GM18870 (cell line): ENCODE data around the gene NTRK2.

ENCODE experiments used
- ATAC-seq: cut with Tn5 transposase; IDR thresholded peaks from one replicate; pipeline ENCODE4 v1.9.1; 2021; ENCODE audit warnings: moderate library complexity; ENCODE audit not compliant: unreplicated experiment

The NTRK2 gene

DNA sequence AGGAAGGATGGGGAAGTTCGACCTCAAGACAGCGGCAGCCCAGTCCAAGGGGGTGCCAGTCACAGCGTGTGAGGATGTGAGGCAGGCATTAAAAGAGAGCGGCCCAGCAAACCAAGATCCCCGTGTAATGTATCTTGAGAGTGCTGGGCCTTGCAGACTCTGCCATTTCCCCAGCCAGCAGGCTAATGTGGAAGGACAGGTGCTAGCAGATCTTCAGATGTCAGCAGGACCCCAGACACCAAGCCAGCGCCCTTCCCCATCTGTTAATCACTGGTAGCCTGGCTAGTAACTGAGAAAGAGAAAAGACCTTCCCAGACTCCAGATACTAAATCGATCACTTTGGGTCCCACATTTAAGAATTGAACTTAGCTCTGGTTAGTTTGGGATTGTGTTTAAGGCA is 62.2 kb downstream of the NTRK2 start:
- ATAC-seq = no peak

DNA sequence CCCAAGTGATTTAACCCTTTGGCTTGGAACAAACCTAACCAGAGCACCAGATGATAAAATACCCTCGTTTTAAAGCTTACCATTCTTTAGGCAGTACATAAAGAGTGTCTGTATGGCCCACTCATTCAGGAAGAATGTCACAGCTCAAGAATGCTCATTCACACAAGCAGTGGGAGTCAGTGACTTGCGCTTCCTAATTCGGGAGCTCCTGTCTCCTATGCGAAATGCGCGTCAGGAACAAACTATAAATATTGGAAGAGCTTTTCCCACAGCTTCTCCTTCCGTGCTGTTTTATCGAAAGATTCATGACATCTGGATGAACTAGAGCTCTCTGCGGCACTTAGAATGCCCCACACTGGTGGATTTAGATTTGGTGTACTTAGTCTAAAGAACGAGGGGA is 66.6 kb downstream of the NTRK2 start:
- ATAC-seq = no peak

DNA sequence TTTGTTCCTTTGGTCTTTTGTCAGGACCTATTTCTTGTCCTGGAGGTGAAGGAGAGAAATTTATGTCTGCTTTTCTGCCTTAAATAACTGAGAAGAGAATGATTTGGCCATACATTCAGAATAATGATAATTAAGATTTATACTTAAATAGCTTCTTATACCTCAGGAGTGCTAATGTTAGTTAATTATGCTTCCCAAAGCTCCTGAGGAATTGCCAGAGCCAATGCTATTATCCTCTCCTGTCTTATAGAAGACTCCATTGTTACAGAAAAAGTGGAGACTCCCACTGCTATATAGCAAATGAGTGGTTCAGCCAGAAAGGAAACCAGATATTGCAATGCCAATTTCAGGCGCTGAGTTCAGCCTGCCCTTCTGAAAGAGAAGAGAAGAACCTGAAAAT is 67.0 kb downstream of the NTRK2 start:
- ATAC-seq = no peak

DNA sequence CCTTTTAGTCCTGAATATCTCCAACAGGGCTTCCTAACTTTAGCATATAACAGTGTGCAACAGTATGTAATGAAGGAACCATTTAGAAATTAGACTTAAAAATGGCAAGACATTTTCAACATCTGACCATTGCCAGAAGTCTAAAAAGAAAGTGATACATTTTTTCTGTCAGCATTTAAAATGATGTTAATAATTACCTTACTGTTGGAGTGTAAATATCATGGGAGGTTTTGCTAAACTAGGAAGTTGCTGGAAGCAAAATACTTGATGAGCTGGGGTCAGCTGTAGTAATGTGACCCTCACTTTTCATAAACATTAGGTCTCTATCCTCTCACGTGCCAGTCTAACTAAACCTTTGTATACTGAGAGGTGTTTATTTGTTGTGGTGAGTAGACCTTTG is 68.8 kb downstream of the NTRK2 start:
- ATAC-seq = no peak

DNA sequence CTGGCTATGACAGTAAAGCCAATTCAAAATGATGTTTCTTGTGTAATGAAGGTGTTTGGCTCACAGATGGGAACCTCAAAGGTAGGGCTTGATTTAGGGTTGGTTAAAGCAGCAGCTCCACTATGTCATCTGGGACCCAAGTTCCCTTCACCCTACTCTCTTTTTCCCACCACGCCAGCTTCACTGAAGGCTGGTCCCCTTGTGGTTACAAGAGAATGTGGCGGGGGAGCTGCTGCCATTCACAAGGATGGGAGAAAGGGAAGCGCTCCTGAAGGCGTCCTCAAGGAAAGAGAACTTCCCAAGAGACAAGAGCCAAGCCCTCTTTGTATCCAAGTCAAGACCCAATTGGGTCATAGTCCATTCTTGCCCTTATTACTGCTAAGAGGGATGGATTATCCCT is 72.7 kb downstream of the NTRK2 start:
- ATAC-seq = no peak

DNA sequence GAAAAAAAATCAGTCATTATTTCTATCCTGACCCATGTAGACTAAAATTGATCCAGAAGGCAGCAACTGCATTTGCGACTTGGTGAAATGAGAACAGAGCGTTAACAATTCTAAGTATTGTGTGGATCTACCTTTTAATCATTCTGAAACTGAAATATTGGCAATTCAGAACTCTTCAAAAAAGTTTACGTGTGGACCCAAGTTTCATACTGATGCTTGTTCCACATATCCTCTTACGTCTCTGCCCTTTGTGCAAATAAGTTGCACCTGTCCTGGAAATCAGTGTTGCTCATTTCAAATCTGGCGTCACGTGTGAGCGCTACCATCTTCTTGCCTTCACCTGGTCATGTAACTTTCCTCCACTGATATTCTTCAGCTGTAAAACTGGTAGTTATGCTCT is 74.7 kb downstream of the NTRK2 start:
- peak; percentile 65 for ATAC-seq

DNA sequence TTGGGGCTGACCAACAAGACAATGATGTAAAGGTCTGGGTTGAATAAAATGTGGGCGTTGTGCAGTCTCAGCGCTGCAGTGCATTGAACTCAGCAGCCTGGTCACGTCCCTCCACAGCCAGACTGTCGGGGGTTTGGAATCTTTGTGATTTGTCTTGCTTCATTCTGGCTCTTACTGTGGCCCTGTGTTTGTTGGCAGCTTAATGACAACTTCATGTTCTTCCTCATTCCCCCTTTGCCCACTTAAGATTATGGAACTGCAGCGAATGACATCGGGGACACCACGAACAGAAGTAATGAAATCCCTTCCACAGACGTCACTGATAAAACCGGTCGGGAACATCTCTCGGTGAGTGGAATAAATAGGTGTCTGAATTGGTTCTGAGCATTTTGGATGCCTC is 75.2 kb downstream of the NTRK2 start:
- ATAC-seq = no peak

DNA sequence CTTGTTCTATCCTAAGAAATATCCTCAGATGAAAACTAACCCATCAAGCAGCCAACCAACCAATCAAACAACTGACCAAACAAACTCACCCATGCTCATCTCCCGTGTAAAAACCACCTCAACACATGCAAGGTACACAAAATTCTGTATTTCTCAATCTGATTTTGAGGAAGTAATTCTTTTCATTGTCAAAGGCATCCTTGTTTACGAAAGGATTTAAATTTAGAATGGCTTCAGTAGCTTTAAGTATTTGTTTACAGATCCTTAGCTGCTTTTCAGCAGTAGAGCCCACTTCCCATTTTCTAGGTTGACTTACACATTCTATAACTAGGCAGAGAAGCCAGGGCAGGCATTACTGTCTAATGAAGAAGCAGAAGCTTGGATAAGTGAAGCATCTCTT is 78.6 kb downstream of the NTRK2 start:
- ATAC-seq = peak; percentile 57

DNA sequence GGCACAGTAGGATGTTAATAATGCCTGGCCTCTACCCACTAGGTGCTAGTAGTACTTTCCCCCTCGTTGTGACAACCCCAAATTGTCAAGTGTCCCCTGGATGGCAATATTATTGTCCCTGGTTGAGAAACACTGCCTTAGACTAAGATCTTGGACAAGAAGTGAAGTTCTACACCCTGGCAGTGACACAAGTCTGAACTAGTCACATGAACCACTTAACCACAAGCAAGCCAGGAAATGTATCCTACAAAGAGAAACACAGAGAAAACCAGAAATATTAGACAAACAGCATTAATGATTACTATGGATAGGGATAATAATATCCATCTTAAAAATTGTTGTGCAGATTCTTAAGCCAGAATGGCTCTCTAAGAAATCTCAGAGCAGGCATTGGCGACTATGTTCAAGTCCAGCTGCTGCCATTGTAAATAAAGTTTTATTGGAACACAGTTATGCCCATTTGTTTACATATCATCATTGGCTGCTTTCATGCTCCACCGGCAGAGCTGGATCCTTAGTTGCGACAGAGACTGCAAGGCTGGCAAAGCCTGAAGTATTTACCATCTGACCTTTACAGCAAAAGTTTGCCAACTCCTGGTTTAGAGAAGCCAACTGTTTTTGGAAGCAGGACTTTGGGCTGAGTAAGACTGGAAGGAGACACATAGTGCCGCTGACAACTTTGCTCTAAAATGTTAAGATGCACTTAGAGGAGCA is 80.8 kb downstream of the NTRK2 start:
- ATAC-seq = no peak

DNA sequence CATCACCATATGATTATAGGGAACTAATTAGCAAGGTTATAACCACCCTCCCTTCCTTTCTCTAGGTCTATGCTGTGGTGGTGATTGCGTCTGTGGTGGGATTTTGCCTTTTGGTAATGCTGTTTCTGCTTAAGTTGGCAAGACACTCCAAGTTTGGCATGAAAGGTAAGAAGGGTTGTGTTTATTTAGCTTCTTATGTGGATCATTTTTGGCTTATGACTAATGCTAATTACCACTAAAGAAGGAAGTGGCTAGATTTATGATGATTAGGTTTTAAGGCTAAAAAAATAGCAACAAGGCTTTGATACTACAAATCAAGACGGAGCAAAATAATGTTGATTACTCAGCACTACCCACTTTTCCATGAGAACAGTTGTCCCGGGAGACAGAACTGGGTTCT is 82.4 kb downstream of the NTRK2 start:
- ATAC-seq = no peak

DNA sequence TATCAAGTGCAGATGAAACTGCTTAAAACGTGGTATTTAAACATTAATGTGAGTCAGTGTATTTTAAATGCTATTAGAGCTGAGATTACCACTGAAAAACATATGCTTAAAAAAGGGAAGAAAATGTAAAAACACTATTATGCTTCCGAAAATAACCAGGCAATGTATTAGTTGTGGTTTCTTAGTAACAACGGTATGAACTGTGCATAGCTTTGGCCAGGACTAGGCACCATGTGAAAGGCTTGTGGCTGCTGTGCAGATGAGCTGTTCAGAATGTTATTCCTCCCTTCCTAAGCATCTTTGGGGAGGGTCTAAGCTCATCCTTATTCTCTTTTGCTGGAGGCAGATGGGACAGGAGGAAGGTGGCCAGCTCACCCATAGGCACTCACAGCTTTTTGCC is 84.9 kb downstream of the NTRK2 start:
- no peak for ATAC-seq

DNA sequence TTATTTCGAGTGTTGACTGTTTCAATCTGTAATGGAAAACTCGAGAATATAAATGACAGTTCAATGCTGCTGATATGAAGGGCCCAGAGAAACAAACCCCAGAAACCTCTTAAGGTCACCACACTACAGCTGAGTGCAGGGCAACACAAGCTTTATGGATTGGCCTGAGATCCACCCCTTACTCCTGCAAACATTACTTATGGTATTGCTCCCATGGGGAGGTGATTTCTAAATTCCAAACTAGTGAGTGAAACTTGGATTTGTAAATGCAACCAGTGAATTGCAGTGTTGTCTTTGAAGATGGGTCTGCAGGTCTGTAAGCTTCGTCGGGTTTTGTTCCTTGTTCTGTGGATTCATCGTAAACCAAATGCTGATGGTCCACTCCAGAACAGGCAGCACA is 85.4 kb downstream of the NTRK2 start:
- ATAC-seq = no peak

DNA sequence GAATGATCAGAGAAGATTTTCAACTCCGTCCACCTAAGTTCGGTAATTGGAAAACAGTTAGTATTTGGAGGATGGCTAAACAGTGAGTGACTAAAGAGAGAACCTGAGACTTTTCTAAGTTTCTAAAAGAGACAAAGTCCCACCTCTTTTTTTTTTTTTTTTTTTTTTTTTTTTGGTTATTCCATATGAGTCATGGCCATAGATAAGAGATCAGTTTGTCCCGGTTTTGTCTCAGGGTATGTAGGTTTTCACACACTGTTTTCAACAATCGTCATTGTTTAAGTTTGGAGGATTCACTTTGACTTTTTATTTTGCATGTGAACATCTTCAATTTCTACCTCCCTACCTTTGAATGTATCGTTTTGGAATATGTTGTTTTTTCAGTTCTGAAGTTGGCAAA is 85.9 kb downstream of the NTRK2 start:
- no peak for ATAC-seq

DNA sequence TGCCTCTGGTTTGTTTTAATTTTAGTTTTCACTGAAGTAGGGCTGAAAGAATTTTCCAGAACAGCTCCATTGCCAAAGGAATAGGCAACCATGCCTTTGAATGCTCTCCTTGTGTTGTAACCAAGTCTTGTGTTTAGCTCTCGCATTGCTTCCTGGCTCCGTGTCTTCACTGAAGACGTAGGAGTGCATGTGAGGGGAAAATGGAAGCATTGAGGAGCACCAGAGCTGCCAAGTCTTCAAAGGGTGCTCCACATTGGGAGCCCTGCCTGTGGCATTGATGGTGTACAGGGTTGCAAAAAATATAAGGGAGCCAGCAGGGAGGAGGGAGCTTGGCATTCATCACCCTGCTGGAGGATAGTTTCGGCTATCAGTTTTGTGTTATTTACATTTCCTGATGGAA is 86.6 kb downstream of the NTRK2 start:
- ATAC-seq = no peak

DNA sequence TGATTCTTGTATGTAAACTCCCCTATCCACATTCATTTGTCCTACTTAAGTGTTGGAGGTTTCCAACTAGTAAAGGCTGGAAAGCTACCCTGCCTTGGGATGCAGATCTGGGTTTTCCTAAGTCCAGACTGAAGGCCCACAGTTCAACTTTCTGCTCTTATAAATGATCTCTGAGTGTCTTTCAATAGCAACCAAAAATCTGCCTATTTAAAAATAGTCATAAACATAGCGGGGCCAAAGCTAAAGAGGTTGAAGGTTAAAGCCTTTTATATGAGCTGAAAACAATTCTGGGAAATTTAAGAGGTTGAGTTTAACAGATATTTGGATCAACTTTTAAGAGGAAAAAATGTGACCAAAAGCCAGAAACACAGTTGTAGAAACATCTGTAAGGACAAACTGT is 87.2 kb downstream of the NTRK2 start:
- ATAC-seq = no peak

DNA sequence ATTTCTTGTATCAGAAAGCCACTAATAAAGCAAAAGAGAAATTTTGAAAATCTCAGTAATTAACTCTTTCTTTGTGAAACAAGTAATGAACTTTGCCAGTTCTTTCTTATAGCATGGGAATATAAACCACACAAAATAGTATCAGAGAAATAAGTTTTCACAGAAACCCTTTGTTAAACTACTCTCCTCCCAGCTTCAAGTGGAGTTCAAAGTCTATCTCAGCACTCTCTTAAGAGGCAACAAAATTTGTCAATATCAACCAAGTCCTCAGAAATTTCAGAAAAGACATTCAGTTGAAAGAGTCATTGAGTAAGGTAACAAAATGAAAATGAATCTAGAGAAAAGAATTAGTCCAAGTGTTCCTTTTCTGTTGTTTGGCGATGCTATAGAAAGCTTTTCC is 89.3 kb downstream of the NTRK2 start:
- peak; percentile 4 for ATAC-seq

DNA sequence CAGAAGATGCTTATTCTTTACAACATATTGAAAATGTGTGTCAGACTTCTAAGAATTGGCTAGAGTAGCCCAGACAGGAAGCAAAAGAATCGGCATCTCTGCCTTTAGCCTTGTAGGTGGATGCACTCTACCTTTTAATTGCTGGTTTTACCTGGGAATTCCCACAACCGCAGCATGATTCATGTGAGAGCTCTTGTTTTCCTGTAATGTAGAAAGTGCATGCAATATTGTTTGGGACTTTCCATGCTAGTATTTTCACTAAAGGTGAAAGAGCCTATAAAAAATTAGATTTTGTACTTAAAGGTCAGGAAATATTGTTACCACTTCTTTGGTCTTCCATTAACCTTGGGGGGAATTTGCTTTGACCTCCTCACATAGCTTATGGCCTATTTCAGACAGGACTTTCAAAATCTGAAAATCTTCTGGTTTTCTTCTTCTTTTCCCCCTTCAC is 89.8 kb downstream of the NTRK2 start:
- ATAC-seq = peak; percentile 70

DNA sequence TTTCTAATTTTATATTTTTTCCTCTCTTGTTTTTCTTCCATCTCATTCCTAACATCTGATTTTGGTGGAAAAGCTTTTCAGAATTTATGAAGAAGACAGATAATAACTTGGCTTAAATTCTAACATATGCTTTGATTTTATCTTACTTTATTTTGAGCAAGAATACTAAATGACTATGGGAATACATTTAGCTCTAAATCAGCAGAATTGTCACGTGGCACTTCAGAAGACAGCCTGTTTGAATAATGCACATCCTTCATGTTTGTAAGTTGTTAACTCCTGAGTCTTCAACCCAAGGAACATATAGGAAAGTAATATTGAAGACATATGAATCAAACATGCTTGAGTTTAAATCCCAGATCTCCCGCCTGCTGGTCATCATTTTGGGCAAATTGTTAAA is 90.3 kb downstream of the NTRK2 start:
- ATAC-seq = no peak

DNA sequence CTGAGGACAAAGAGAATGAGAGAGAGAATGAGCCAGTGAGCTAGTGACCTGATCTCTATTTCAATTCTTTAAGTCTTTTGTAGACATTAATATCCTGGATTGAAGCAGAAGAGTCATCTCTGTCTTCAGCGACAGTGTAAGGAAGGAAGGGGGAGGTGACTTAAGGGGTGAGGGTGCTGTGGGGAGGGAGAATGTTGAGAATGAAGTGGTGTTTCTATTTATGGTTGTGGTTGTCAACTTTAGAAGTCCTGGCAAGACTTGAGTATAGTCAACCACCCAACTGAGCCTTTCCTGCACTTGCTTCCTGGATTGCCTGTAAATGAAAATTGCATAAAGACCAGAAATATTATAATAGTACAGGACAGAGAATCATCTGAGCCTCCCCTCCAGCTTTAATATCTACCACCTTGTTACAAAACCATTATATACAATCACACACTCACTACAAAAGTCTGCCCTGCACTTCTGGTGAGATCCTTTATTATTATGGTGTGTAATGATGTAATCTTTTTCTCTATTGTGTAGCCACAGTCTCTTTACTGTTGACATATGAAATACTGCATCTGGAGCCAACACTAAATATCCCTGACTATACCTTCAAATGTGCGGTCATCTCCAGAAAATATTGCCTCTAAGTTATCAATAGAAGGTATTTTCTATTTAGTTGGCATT is 91.7 kb downstream of the NTRK2 start:
- peak; percentile 39 for ATAC-seq

DNA sequence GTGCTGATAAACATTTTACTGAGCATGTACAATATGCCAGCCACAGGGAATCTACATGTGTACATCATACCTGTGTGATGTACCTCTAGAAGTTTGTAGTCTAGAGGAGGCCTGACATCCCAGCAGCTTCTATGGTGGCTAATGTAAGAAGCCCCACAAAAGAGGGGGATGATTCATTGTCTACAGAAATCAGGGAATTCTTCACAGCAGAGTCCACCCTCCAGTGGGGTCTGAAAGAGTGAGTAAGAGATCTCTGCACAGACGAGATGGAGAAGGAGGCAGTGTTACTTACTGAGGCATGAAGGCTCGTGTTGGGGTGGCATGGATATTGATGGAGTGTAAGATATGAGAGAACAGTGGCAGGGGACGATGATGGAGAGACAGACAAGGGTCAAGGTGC is 103.0 kb downstream of the NTRK2 start:
- no peak for ATAC-seq

DNA sequence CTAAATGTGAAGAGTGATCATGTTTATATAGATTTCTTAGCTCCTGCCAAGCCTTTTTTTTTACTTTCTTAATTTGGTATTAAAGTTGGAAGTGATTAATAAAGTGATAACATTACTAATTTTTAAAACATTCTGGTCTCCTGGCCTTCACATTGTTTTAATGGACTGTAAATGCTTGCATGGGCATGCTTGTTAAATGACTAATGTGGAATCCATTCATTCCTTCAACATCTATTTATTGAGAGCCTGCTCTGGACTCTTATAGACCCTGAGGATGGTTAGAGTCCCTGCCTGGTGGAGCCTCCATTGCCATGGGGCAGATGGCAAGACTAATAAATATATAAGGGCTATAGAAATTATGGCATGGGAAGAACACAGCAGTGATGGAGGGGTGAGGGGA is 103.5 kb downstream of the NTRK2 start:
- no peak for ATAC-seq

DNA sequence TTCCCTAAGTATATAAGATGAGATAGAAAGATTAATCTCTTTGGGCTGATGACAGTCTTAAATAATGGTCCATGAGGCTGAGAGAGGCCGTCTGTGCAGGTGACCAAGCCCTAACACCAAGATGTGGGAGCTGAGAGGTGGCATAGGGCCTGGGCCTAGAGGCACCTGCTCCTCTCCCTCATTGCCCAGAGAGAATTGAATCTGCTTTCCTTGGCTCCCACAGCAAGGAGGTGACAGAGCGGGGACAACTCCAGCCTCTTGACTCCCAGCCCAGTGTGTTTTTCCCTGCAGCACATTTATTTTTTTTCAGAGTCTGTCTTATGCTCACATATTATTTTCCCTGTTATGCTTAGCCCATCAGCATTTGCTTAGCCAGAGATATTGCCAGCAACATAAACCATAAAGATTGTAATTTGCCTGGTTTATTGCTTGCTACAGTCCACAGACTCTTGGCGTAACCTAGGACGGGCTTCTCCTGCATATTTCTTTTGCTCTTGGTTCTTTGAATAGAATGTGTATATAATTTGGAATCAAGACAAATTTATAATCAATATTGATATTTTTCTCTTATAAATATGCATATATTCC is 105.6 kb downstream of the NTRK2 start:
- no peak for ATAC-seq
